MM.1S (cell line): ENCODE measurements around the gene NFX1.

Source experiments
- EZH2 ChIP-seq: fragments of 300-600 bp; sonication (generic); optimal IDR thresholded peaks from 2 replicates; pipeline ENCODE3; 2017; ENCODE audit warnings: low read depth, mild to moderate bottlenecking, antibody characterized with exemption, low read length, mixed read lengths
- EZH2phosphoT487 ChIP-seq: fragments of 300-600 bp; sonication (generic); IDR thresholded peaks from 2 replicates; pipeline ENCODE4 v1.6.1; 2018; ENCODE audit warnings: antibody characterized with exemption, low read length
- TF ChIP-seq, protein P1 (sequence below): fragments of 300-600 bp; sonication (generic); IDR thresholded peaks from 2 replicates; pipeline ENCODE4 v1.5.1; 2016; ENCODE audit warnings: antibody characterized with exemption, low read length, mixed read lengths

DNA sequence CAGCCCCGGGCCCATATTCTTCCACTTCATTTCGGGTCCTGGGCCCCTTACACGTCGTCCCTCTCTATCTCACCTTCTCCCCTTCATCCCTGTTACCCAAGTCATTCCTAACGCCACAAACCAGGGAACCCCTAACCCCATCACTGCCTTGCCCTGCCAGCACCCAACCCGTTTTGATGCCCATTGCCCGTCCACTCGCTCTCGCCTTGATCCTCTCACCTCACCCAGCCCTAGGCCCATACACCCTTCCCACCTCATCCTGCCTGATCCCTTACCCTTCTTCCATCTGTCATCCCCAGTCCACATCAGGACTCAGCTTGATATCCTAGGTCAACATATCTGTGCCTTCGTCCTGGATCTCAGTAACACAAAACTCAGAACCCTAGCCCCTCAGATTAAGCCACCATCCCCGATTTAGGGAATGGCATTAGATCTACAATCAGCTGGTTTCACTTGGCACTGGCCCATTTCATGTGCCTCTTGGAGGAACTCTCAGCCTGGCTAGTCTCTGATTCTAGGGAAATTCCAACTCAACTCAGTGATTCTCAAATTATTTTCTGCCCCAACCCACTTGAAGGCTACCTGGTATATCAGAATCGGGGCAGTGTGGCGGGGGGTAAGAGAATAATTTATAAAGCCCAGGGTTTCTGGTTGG lies 25.0 kb upstream of the NFX1 start:
- TF ChIP-seq, protein P1, sequence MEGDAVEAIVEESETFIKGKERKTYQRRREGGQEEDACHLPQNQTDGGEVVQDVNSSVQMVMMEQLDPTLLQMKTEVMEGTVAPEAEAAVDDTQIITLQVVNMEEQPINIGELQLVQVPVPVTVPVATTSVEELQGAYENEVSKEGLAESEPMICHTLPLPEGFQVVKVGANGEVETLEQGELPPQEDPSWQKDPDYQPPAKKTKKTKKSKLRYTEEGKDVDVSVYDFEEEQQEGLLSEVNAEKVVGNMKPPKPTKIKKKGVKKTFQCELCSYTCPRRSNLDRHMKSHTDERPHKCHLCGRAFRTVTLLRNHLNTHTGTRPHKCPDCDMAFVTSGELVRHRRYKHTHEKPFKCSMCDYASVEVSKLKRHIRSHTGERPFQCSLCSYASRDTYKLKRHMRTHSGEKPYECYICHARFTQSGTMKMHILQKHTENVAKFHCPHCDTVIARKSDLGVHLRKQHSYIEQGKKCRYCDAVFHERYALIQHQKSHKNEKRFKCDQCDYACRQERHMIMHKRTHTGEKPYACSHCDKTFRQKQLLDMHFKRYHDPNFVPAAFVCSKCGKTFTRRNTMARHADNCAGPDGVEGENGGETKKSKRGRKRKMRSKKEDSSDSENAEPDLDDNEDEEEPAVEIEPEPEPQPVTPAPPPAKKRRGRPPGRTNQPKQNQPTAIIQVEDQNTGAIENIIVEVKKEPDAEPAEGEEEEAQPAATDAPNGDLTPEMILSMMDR = no peak
- TF ChIP-seq EZH2 (no peak), EZH2phosphoT487 (no peak)
